Measurements from ENCODE around the gene CSTF3.
A peak's percentile ranks its signal among the peaks of the same experiment; 100 is the strongest.

The CSTF3 gene

GRCh38 chr11:33040033-33040861 is 121.0 kb downstream of the CSTF3 start:
- H3K27ac ChIP-seq: peak overlapping the region; percentile 86
- TF ChIP-seq CTCF (conservative IDR thresholded peaks at IDR 0.05): no peak
- peak; percentile 63 for TF ChIP-seq ZFX (IDR thresholded peaks at IDR 0.05)

DNA sequence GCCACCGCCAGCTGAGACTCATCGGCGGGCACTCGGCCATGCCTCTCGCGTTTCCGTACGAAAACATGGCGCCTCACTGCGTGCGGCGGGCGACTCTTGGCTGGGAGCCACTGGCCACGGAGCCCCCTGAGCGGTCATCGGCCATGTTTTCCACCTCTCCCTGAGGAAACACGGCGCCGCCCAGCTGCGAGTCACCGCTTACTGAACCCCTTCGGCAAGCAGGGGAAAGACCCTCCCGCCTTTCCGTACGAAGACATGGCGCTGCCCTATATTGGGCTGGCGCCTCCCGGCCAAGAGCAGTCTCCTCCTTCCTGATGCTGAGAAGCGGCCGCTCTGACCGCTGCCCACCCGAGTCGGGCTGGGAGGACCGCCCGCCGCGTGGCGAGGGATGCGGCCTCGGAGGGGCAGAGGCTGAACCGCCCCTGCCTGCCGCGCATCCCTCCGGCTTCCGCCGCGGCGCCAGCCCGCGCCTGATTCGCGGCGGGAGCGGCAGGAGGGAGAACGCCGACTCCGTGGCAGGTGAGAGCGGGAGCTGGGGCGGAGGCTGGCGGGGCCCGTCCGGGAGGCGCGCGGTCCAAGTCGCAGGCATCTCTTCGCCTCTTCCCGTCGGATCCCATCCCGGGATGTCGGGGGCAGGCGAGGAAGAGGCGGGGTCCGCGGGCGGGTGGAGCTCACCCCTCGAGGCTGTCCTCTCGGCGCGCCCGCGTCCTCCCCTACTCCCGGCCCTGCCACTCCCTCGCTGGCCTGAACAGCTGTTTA is 121.8 kb downstream of the CSTF3 start, which contains the start of gene TCP11L1:
Gene TCP11L1 (plus strand): TSS at position 299 of the 759 bp plus-strand sequence. CDS start 4,202 bp downstream, outside the sequence.
- peak within 1 kb of the TSS; percentile 86 for H3K27ac ChIP-seq
- TF ChIP-seq CTCF (conservative IDR thresholded peaks at IDR 0.05): no peak
- peak; percentile 82 for TF ChIP-seq ZFX (IDR thresholded peaks at IDR 0.05)

DNA sequence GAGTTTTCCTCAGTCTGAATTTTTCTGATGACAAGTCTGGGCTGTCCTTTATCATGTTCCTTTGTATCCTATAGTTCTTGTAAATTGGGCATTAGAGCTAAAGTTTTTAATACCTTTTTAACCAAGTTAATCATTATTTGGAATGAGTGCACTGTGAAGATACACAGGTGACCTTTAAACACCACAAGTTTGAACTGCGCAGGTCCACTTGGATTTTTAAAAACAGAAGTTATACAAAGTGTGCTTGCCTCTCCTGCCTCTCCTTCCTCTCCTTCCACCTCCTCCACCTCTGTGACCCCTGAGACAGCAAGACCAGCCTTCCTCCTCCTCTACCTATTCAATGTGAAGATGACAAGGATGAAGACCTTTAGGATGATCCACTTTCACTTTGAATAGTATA is 126.3 kb downstream of the CSTF3 start:
- no peak for TF ChIP-seq ZFX (IDR thresholded peaks at IDR 0.05)
- TF ChIP-seq CTCF (conservative IDR thresholded peaks at IDR 0.05): no peak
- no peak overlapping the region for H3K27ac ChIP-seq

Measured in C4-2B (cell line).